ENCODE data around the gene CGN.
"Not testable (repeated sequence)": the region's sequence is repeated elsewhere in the genome, so short reads cannot be mapped to it uniquely, and the experiment has no call there.

DNA sequence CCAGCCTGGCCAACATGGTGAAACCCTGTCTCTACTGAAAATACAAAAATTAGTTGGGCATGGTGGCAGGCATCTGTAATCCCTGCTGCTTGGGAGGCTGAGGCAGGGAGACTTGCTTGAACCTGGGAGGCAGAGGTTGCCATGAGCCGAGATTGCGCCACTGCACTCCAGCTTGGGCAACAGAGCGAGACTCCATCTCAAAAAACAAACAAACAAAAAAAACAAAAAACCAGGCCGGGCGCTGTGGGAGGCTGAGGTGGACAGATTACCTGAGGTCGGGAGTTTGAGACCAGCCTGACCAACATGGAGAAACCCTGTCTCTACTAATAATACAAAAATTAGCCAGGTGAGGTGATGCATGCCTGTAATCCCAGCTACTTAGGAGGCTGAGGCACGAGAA lies 11.2 kb downstream of the CGN start:
- TF ChIP-seq, protein P1, sequence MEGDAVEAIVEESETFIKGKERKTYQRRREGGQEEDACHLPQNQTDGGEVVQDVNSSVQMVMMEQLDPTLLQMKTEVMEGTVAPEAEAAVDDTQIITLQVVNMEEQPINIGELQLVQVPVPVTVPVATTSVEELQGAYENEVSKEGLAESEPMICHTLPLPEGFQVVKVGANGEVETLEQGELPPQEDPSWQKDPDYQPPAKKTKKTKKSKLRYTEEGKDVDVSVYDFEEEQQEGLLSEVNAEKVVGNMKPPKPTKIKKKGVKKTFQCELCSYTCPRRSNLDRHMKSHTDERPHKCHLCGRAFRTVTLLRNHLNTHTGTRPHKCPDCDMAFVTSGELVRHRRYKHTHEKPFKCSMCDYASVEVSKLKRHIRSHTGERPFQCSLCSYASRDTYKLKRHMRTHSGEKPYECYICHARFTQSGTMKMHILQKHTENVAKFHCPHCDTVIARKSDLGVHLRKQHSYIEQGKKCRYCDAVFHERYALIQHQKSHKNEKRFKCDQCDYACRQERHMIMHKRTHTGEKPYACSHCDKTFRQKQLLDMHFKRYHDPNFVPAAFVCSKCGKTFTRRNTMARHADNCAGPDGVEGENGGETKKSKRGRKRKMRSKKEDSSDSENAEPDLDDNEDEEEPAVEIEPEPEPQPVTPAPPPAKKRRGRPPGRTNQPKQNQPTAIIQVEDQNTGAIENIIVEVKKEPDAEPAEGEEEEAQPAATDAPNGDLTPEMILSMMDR (IDR thresholded peaks at IDR 0.05): not testable (repeated sequence)
- TF ChIP-seq POLR2A (IDR thresholded peaks at IDR 0.05): not testable (repeated sequence)
